OCI-LY1 (cell line): ENCODE results near the gene CGREF1.

Experiments
- H2AFZ ChIP-seq: fragments of 200-600 bp; sonication (generic), shearing (Covaris generic); 2 replicates; pipeline ENCODE4 v1.6.0; 2014; ENCODE audit warnings: antibody characterized with exemption, mild to moderate bottlenecking, low read length
- H3F3A ChIP-seq: fragments of 200-600 bp; sonication (generic), shearing (Covaris generic); 2 replicates; pipeline ENCODE4 v1.6.0; 2014; ENCODE audit warnings: mild to moderate bottlenecking, antibody characterized with exemption, low read length, moderate library complexity; ENCODE audit not compliant: insufficient read depth
- H3K27ac ChIP-seq: fragments of 200-600 bp; sonication (generic); 2 replicates; pipeline ENCODE4 v1.5.1; 2014; ENCODE audit warnings: low read length, mixed run types, mild to moderate bottlenecking, low read depth; ENCODE audit not compliant: poor library complexity, severe bottlenecking
- H3K27me3 ChIP-seq: fragments of 200-600 bp; sonication (generic); 2 replicates; pipeline ENCODE4 v1.6.0; 2014; ENCODE audit warnings: antibody characterized with exemption, mild to moderate bottlenecking, low read length, moderate library complexity; ENCODE audit not compliant: insufficient read depth
- H3K36me3 ChIP-seq: fragments of 200-600 bp; sonication (generic); 2 replicates; pipeline ENCODE4 v1.6.1; 2014; ENCODE audit warnings: mild to moderate bottlenecking, antibody characterized with exemption, low read length, moderate library complexity, mixed read lengths; ENCODE audit not compliant: insufficient read depth
- H3K4me1 ChIP-seq: fragments of 200-600 bp; sonication (generic); 2 replicates; pipeline ENCODE4 v1.5.1; 2014; ENCODE audit warnings: mild to moderate bottlenecking, low read length, moderate library complexity; ENCODE audit not compliant: insufficient read depth, severe bottlenecking
- H3K4me2 ChIP-seq: fragments of 200-600 bp; sonication (generic), shearing (Covaris generic); 2 replicates; pipeline ENCODE4 v1.6.1; 2014; ENCODE audit warnings: low read length
- H3K4me3 ChIP-seq: fragments of 200-600 bp; sonication (generic); 2 replicates; pipeline ENCODE4 v1.5.1; 2014; ENCODE audit warnings: low read length, low read depth, mild to moderate bottlenecking, mixed read lengths; ENCODE audit not compliant: poor library complexity, severe bottlenecking
- H3K79me2 ChIP-seq: fragments of 200-600 bp; shearing (Covaris generic); 2 replicates; pipeline ENCODE4 v1.6.1; 2016; ENCODE audit warnings: mixed run types, low read length, mixed read lengths; ENCODE audit not compliant: insufficient read depth
- H3K9ac ChIP-seq: fragments of 200-600 bp; sonication (generic), shearing (Covaris generic); 2 replicates; pipeline ENCODE4 v1.6.1; 2014; ENCODE audit warnings: mild to moderate bottlenecking, low read length, mixed read lengths
- H3K9me2 ChIP-seq: fragments of 200-600 bp; sonication (generic), shearing (Covaris generic); 2 replicates; pipeline ENCODE4 v1.6.1; 2014; ENCODE audit warnings: low read depth, mild to moderate bottlenecking, low read length, mixed read lengths
- H3K9me3 ChIP-seq: fragments of 200-600 bp; shearing (Covaris generic); 2 replicates; pipeline ENCODE4 v1.6.1; 2014; ENCODE audit warnings: low read length, mixed read lengths
- H4K20me1 ChIP-seq: fragments of 200-600 bp; sonication (generic), shearing (Covaris generic); 2 replicates; pipeline ENCODE4 v1.6.0; 2016; ENCODE audit warnings: mild to moderate bottlenecking, low read length; ENCODE audit not compliant: insufficient read depth
- EZH2 ChIP-seq: fragments of 200-600 bp; sonication (generic), shearing (Covaris generic); IDR thresholded peaks from 2 replicates; pipeline ENCODE4 v1.8.0; 2017; ENCODE audit warnings: borderline replicate concordance, mixed run types, mild to moderate bottlenecking, antibody characterized with exemption, low read length, moderate library complexity, mixed read lengths
- TF ChIP-seq, protein P1 (sequence below): fragments of 200-600 bp; sonication (generic), shearing (Covaris generic); IDR thresholded peaks from 2 replicates; pipeline ENCODE4 v1.5.1; 2017; ENCODE audit warnings: mild to moderate bottlenecking, antibody characterized with exemption, low read length, moderate library complexity, mixed read lengths

CGREF1 gene

DNA sequence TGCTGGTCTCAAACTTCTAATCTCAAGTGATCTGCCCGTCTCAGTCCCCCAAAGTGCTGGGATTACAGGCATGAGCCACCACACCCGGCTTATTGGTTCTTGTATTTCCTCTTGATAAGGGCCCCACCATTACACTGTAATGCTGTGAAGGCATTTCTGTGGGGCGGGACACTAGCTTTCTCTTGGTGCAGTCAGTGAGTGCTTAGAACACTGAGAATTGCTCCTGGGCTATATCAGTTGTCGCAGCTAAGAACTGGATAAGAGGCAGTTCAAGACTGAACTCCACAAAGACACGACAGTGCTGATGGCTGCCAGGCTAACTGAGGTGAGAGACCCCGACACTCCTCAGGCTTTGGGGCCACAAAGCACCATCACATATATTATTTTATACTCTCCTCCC, 30.3 kb downstream of the CGREF1 start:
- Histone ChIP-seq H4K20me1 (no peaks in the 10 kb centered on the region), H3K4me1 (peaks cover 17% of the 10 kb centered on the region), H3K4me2 (no peak overlapping the region), H3K27ac (no peak overlapping the region), H2AFZ (no peak overlapping the region), H3K9ac (no peak overlapping the region), H3K9me3 (no peaks in the 10 kb centered on the region), H3K79me2 (no peaks in the 10 kb centered on the region), H3K9me2 (no peaks in the 10 kb centered on the region), H3K27me3 (0 out of 2 replicates have a peak, but pooled peaks cover 11% of the 10 kb centered on the region), H3K4me3 (no peak overlapping the region), H3F3A (no peaks in the 10 kb centered on the region), H3K36me3 (no peaks in the 10 kb centered on the region)
- TF ChIP-seq EZH2, result no peak
- TF ChIP-seq, protein P1, sequence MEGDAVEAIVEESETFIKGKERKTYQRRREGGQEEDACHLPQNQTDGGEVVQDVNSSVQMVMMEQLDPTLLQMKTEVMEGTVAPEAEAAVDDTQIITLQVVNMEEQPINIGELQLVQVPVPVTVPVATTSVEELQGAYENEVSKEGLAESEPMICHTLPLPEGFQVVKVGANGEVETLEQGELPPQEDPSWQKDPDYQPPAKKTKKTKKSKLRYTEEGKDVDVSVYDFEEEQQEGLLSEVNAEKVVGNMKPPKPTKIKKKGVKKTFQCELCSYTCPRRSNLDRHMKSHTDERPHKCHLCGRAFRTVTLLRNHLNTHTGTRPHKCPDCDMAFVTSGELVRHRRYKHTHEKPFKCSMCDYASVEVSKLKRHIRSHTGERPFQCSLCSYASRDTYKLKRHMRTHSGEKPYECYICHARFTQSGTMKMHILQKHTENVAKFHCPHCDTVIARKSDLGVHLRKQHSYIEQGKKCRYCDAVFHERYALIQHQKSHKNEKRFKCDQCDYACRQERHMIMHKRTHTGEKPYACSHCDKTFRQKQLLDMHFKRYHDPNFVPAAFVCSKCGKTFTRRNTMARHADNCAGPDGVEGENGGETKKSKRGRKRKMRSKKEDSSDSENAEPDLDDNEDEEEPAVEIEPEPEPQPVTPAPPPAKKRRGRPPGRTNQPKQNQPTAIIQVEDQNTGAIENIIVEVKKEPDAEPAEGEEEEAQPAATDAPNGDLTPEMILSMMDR, result no peak

DNA sequence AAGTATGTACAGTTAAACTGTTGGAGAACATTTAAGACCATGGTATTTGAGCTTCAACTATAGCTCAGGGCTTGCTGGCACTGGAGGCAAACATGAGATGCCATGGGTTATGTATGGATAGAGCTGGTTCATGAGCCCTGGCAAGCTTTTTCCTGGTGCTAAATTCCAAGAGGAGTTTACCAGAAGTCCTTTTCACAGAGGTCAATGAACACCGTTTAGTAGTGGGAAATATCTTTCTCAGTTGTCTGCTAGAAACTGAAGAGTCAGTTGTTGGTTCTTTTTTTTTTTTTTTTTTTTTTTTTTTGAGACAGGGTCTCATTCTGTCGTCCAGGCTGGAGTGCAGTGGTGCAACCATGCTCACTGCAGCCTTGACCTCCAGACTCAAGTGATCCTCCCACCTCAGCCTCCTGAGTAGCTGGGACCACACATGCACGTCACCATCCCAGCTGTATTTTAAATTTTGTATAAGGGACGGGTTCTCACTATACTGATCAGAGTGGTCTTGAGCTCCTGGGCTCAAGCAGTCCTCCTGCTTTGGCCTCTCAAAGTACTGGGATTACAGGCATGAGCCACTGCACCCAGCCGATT, 31.0 kb downstream of the CGREF1 start:
- H3K9ac ChIP-seq, result no peak overlapping the region
- no peaks in the 10 kb centered on the region for H4K20me1 ChIP-seq
- H2AFZ ChIP-seq, result no peak overlapping the region
- H3K4me2 ChIP-seq, result no peak overlapping the region
- H3K9me2 ChIP-seq, result no peaks in the 10 kb centered on the region
- TF ChIP-seq, protein P1, result no peak
- TF ChIP-seq EZH2, result no peak
- no peaks in the 10 kb centered on the region for H3K36me3 ChIP-seq
- H3K9me3 ChIP-seq, result no peaks in the 10 kb centered on the region
- peaks cover 17% of the 10 kb centered on the region for H3K4me1 ChIP-seq
- H3K79me2 ChIP-seq, result no peaks in the 10 kb centered on the region
- no peaks in the 10 kb centered on the region for H3F3A ChIP-seq
- no peak overlapping the region for H3K27ac ChIP-seq
- H3K27me3 ChIP-seq, result 0 out of 2 replicates have a peak, but pooled peaks cover 11% of the 10 kb centered on the region
- H3K4me3 ChIP-seq, result no peak overlapping the region

DNA sequence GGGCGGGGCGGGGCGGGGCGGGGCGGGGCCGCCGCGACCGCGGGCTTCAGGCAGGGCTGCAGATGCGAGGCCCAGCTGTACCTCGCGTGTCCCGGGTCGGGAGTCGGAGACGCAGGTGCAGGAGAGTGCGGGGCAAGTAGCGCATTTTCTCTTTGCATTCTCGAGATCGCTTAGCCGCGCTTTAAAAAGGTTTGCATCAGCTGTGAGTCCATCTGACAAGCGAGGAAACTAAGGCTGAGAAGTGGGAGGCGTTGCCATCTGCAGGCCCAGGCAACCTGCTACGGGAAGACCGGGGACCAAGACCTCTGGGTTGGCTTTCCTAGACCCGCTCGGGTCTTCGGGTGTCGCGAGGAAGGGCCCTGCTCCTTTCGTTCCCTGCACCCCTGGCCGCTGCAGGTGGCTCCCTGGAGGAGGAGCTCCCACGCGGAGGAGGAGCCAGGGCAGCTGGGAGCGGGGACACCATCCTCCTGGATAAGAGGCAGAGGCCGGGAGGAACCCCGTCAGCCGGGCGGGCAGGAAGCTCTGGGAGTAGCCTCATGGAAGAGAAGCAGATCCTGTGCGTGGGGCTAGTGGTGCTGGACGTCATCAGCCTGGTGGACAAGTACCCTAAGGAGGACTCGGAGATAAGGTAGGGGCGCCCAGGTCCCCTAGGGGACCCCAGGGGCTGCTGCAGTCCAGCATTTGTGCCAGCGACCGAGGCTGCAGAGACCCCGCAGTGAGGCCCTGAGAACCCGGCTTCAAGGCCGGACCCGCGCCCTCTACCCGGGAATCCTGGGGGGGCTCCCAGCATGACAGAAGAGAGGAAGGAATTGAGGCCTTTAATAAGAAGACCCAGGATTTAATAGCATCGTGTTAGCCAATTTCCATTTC, 32.0 kb downstream of the CGREF1 start, which contains the start of gene KHK:
Gene KHK, plus strand, starts transcription at position 49 of the 870 bp plus-strand sequence. Its CDS starts 488 bp downstream, at position 537.
- Histone ChIP-seq H3K9ac (peak within 1 kb of the TSS; percentile 73), H3K79me2 (no peaks in the 10 kb centered on the region), H3K4me2 (peak within 1 kb of the TSS; percentile 95), H3K36me3 (no peaks in the 10 kb centered on the region), H3F3A (no peaks in the 10 kb centered on the region), H2AFZ (no peak within 1 kb of the TSS), H3K27me3 (0 out of 2 replicates have a peak, but pooled peaks cover 11% of the 10 kb centered on the region), H3K4me1 (peaks cover 17% of the 10 kb centered on the region), H3K4me3 (peak within 1 kb of the TSS; percentile 67), H3K9me3 (no peaks in the 10 kb centered on the region), H4K20me1 (no peaks in the 10 kb centered on the region), H3K9me2 (no peaks in the 10 kb centered on the region), H3K27ac (no peak within 1 kb of the TSS)
- TF ChIP-seq, protein P1, result no peak
- no peak for TF ChIP-seq EZH2
